ENCODE measurements around the gene ATP11A.

ATP11A gene

DNA sequence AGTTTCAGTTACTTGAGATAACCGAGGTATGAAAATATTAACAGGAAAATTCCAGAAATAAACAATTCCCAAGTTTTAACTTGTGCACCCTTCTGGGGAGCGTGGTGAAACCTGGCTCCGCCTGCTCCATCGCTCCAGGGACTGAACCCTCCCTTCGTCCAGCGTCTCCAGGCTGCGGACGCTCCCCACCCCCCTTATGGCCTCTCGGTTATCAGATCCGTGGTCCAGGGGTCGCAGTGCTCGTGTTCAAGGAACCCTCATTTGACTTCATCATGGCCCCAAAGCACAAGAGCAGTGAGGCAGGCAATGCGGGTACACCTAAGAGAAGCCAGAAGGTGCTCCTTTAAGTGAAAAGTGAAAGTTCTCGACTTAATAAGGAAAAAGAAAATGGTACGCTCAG, 71.1 kb downstream of the ATP11A start:
- Histone ChIP-seq H3K4me3 (ENCODE audit: low read depth in 1 of 2, low read length in 2 of 2) (peak overlapping the region; percentile 23 to 55), H3K36me3 (ENCODE audit: control insufficient read depth in 1 of 2, insufficient read depth in 2 of 2, low read length in 2 of 2) (no peaks in the 10 kb centered on the region), H3K4me1 (ENCODE audit: control insufficient read depth in 1 of 2, insufficient read depth in 2 of 2, low read length in 2 of 2) (peaks cover 0 to 3% of the 10 kb centered on the region in 2 donors), H3K27ac (ENCODE audit: low read length) (no peak overlapping the region), H3K9me3 (ENCODE audit: control insufficient read depth in 1 of 2, low read length in 2 of 2) (no peaks in the 10 kb centered on the region), H3K27me3 (ENCODE audit: low read depth, low read length) (no peaks in the 10 kb centered on the region)

DNA sequence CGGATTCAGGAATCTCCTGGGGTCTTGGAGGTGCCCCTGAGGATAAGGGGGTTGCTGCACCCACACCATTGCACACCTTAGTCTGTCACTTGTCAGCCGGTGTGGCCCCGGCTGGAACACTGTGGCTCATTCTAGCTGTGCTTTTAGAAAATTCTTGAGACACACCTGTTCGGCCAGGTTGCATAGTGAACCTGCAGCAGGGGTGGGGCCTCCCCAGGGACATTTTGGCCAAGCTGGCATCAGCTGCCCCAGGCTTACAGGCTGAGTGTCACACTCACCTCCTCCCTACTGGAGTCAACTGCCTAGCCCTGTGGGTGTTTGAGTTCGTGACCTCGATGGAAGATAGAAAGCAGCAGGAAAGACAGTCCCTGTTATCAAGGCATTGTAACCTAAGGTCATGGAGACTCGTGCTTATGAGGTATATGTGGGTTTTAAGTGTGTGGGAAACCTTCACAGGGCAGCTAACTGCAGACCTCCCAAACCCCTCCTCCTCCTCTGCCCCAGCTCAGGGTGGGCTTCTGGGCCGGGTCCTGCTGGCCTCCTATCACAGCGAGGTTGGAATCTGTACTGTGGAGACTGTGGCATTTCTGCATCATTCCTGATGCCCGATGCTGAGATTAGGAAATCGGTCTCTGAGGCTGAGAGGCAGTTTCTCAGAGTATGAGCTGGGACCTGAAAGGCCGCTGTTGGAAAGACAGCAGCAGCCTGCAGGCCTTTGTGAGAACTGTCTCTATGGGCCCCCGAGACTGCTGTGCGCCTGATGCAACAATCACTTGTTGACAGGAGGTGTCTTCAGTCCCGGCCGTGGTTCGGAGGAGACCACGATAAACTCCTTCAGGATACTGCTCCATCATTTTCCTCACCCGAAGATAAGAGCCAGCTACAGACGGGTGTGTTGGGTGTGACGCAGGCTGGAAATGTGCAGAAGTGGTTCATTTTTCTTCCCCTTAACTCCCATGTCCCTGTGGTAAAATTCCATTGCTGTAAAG, 72.2 kb downstream of the ATP11A start:
- Histone ChIP-seq H3K27ac (ENCODE audit: low read length) (no peak overlapping the region), H3K4me1 (ENCODE audit: control insufficient read depth in 1 of 2, insufficient read depth in 2 of 2, low read length in 2 of 2) (peaks cover 0 to 3% of the 10 kb centered on the region in 2 donors), H3K36me3 (ENCODE audit: control insufficient read depth in 1 of 2, insufficient read depth in 2 of 2, low read length in 2 of 2) (no peaks in the 10 kb centered on the region), H3K4me3 (ENCODE audit: low read depth in 1 of 2, low read length in 2 of 2) (no peak overlapping the region), H3K9me3 (ENCODE audit: control insufficient read depth in 1 of 2, low read length in 2 of 2) (no peaks in the 10 kb centered on the region), H3K27me3 (ENCODE audit: low read depth, low read length) (no peaks in the 10 kb centered on the region)

DNA sequence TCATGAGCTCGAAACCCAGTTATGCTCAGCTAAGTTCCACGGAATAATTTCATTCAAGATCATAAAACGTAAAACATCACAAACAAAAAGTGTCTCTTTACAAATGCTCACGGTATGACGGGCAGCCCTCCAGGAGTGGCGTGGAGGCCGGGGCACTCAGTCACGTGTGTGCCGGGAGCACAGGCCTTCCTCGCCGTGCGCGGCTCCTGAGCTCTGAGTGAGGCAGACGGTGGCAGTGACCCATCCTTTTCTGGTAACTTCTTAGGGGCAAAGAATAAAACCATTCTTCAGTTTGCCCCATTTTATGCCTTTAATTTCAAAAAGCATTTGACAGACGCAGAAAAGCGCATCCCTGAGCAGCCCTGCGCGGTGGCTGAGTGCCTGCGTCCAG, 72.8 kb downstream of the ATP11A start:
- no peaks in the 10 kb centered on the region for H3K27me3 ChIP-seq (ENCODE audit: low read depth, low read length)
- no peaks in the 10 kb centered on the region for H3K36me3 ChIP-seq (ENCODE audit: control insufficient read depth in 1 of 2, insufficient read depth in 2 of 2, low read length in 2 of 2)
- H3K4me3 ChIP-seq (ENCODE audit: low read depth in 1 of 2, low read length in 2 of 2) = no peak overlapping the region
- peaks cover 0 to 3% of the 10 kb centered on the region in 2 donors for H3K4me1 ChIP-seq (ENCODE audit: control insufficient read depth in 1 of 2, insufficient read depth in 2 of 2, low read length in 2 of 2)
- H3K9me3 ChIP-seq (ENCODE audit: control insufficient read depth in 1 of 2, low read length in 2 of 2) = no peaks in the 10 kb centered on the region
- H3K27ac ChIP-seq (ENCODE audit: low read length) = no peak overlapping the region

DNA sequence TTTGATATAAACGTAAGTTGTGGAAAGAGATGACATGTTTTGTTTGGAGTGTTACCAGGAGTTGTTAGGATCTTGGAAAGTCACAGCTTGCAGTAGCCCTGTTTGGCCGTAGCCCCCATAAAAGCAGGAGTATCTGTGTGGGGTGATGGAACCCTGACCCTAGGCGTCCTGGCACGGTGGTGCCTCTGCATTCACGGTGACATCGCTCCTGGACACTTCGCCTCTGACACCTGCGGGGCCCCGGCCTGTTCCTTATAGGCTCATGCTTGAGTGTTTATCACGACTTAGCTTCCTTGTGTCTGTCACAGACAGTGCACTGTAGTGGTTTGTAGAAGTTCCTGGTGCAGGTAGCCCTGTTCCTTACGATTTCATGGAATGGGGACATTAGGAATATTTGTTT, 74.2 kb downstream of the ATP11A start:
- no peaks in the 10 kb centered on the region for H3K9me3 ChIP-seq (ENCODE audit: control insufficient read depth in 1 of 2, low read length in 2 of 2)

DNA sequence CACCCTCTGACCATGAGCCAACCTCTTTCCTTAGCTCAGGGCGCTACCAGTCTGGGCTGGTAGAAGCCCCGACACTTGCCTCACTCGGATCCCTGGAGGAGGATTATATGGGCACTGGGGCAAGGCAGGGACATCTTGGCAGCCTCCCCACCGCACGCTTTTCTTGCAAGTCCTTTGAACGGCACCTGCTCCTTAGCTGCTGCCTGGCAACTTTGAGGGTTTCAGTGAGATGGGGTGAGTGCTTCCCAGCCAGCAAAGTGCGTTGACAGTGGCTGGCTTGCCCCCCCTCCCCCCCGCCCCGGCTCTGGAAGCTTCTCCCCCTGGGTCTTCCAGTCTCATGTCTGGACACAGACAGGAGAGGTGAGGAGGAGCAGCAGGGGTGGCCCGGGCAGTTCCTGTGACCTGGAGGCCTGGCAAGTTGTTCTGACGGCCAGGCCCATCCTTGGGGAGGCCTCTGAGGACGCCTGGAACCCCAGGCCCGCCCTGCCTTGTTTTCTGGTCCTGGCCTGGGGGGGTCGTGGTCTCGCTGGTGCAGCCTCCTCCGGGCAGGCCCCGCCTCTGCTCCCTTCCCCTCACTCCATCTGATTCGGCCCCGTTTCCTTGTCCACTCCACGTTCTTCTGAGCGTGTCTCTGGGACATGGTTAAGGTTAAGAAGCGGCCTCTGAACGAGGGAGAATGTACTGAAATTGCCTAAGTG, 75.2 kb downstream of the ATP11A start:
- no peaks in the 10 kb centered on the region for H3K9me3 ChIP-seq (ENCODE audit: control insufficient read depth in 1 of 2, low read length in 2 of 2)
- H3K36me3 ChIP-seq (ENCODE audit: control insufficient read depth in 1 of 2, insufficient read depth in 2 of 2, low read length in 2 of 2) = peaks cover 0 to 4% of the 10 kb centered on the region in 2 donors
- peaks cover 0 to 3% of the 10 kb centered on the region in 2 donors for H3K4me1 ChIP-seq (ENCODE audit: control insufficient read depth in 1 of 2, insufficient read depth in 2 of 2, low read length in 2 of 2)
- no peak overlapping the region for H3K4me3 ChIP-seq (ENCODE audit: low read depth in 1 of 2, low read length in 2 of 2)
- no peaks in the 10 kb centered on the region for H3K27me3 ChIP-seq (ENCODE audit: low read depth, low read length)
- no peak overlapping the region for H3K27ac ChIP-seq (ENCODE audit: low read length)

More for the DNA sequence above, 74.2 kb downstream of the ATP11A start:
- no peak overlapping the region for H3K27ac ChIP-seq (ENCODE audit: low read length)
- H3K36me3 ChIP-seq (ENCODE audit: control insufficient read depth in 1 of 2, insufficient read depth in 2 of 2, low read length in 2 of 2) = peaks cover 0 to 4% of the 10 kb centered on the region in 2 donors
- peaks cover 0 to 3% of the 10 kb centered on the region in 2 donors for H3K4me1 ChIP-seq (ENCODE audit: control insufficient read depth in 1 of 2, insufficient read depth in 2 of 2, low read length in 2 of 2)
- H3K4me3 ChIP-seq (ENCODE audit: low read depth in 1 of 2, low read length in 2 of 2) = no peak overlapping the region
- no peaks in the 10 kb centered on the region for H3K27me3 ChIP-seq (ENCODE audit: low read depth, low read length)

DNA sequence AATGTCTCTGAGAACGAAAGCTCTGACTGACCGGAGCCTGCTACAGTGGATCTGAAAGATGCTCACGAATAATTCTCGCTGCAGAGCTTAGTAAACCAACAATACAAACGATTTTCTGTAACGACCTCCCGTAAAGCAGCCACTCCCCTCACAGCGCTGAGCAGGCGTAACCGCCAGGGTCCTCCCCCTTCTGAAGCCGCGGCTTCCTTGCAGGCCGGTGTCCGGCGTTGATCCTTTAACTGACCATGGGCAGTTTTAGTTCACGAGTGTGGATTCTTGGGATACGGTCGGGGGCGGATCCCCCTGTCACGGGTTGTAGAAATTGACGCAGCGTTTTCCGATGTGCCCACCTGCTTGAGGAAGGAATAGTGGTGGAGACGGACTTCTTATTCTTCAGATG, 75.9 kb downstream of the ATP11A start:
- H3K36me3 ChIP-seq (ENCODE audit: control insufficient read depth in 1 of 2, insufficient read depth in 2 of 2, low read length in 2 of 2) = peaks cover 0 to 4% of the 10 kb centered on the region in 2 donors
- H3K27ac ChIP-seq (ENCODE audit: low read length) = no peak overlapping the region
- H3K27me3 ChIP-seq (ENCODE audit: low read depth, low read length) = no peaks in the 10 kb centered on the region
- H3K4me3 ChIP-seq (ENCODE audit: low read depth in 1 of 2, low read length in 2 of 2) = no peak overlapping the region
- no peaks in the 10 kb centered on the region for H3K9me3 ChIP-seq (ENCODE audit: control insufficient read depth in 1 of 2, low read length in 2 of 2)
- H3K4me1 ChIP-seq (ENCODE audit: control insufficient read depth in 1 of 2, insufficient read depth in 2 of 2, low read length in 2 of 2) = peaks cover 0 to 3% of the 10 kb centered on the region in 2 donors

DNA sequence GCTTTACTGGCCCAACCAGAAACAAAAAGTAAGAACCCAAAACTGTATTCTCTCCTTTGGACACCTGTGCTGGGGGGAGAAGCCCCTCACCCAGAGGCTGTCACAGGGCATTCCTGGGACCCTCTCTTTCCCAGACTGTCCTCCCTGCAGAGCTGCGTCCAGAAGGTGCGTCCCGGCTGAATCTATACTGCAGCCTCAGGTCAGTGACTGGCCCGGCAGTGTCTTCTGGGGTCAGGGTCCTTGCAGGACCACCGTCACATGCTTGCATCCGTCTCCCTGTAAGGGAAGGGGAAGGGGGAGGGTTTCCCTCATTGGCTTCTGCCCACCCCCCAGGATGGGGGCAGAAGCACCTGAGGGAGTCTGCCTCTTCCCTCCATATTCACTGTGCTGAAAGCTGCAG, 76.5 kb downstream of the ATP11A start:
- peaks cover 0 to 4% of the 10 kb centered on the region in 2 donors for H3K36me3 ChIP-seq (ENCODE audit: control insufficient read depth in 1 of 2, insufficient read depth in 2 of 2, low read length in 2 of 2)
- no peak overlapping the region for H3K27ac ChIP-seq (ENCODE audit: low read length)
- no peaks in the 10 kb centered on the region for H3K9me3 ChIP-seq (ENCODE audit: control insufficient read depth in 1 of 2, low read length in 2 of 2)
- no peak overlapping the region for H3K4me3 ChIP-seq (ENCODE audit: low read depth in 1 of 2, low read length in 2 of 2)
- H3K27me3 ChIP-seq (ENCODE audit: low read depth, low read length) = no peaks in the 10 kb centered on the region
- H3K4me1 ChIP-seq (ENCODE audit: control insufficient read depth in 1 of 2, insufficient read depth in 2 of 2, low read length in 2 of 2) = peaks cover 0 to 3% of the 10 kb centered on the region in 2 donors

DNA sequence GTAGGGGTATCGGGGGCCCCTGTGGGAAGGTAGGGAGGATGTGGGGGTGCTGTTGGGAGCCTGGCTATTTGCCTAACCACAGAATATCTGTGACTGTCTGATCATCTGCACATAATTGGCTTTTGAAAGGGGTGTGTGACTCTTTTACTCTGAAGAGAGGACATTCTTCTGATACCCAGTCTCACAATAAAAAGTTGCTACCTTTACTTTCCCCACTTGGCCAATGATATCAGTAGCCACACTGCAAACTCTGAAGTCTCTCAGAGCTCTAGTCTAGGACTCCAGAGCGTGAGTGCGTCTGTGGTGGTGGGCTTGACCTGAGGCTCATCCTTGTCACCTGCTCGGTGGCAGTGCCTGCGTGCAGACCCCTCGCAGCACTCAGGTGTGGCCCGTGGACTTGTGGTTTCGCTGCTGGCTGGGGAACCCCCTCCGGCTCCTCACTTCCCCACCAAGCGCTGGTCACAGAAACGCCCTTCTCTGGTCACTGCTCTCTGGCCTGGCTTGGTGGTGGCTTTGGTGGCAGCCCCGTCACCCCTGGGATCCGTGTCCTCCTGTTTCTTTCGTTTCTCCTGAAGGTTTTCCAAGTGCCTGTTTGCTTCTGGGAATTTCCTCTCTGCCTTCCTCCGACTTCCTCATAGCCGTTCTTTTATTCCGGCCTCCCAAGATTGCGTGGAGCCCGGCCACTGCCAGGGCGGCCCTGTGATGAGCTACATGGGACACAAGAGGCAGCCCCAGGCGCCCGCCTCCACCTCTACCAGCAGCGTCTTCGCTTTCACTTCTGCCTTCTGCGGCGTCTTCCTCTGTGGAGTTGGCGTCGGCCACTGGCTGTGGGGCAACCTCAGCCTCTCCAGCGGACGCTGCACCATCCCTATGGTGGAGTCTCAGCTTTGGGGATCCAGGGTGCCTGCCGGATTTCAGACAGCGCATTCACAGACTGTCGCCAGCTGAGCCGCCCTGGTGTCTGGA, 78.0 kb downstream of the ATP11A start:
- Histone ChIP-seq H3K4me1 (ENCODE audit: control insufficient read depth in 1 of 2, insufficient read depth in 2 of 2, low read length in 2 of 2) (no peaks in the 10 kb centered on the region), H3K27me3 (ENCODE audit: low read depth, low read length) (no peaks in the 10 kb centered on the region), H3K27ac (ENCODE audit: low read length) (no peak overlapping the region), H3K4me3 (ENCODE audit: low read depth in 1 of 2, low read length in 2 of 2) (no peak overlapping the region), H3K36me3 (ENCODE audit: control insufficient read depth in 1 of 2, insufficient read depth in 2 of 2, low read length in 2 of 2) (peaks cover 0 to 4% of the 10 kb centered on the region in 2 donors), H3K9me3 (ENCODE audit: control insufficient read depth in 1 of 2, low read length in 2 of 2) (no peaks in the 10 kb centered on the region)

DNA sequence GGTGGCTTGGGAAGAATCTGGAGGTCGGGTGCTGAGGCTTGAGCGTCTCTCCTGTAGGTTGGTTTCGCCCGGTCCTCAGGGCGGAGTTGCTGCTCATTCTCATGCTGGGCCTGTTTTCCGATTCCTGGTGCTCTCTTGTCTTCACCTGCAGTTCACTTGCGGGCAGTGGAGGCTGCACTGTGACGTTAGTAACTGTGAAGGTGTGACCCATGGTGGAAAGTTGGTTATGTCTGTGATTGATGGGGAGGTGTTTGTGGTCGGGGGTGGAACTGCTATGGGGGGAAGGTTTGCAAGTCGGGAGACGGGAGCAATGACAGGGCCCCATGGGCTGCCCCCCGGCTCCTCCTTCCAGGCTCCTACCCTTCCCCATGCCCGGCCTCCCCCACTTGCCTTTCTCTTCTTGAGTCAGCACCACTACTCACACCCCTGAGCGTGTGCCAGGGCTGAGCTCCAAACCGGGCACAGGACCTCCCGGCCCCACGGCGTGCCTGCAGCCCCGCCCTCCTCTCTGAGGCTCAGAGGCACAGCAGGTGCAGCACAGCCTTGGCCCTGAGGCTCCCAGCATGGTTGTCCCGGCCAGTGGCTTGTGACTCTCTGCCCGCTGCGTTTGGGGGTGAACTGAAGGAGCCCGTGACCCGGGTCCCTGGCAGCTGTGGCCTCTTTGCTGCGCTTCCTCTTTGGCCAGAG, 79.1 kb downstream of the ATP11A start:
- no peaks in the 10 kb centered on the region for H3K4me1 ChIP-seq (ENCODE audit: control insufficient read depth in 1 of 2, insufficient read depth in 2 of 2, low read length in 2 of 2)
- no peaks in the 10 kb centered on the region for H3K9me3 ChIP-seq (ENCODE audit: control insufficient read depth in 1 of 2, low read length in 2 of 2)

DNA sequence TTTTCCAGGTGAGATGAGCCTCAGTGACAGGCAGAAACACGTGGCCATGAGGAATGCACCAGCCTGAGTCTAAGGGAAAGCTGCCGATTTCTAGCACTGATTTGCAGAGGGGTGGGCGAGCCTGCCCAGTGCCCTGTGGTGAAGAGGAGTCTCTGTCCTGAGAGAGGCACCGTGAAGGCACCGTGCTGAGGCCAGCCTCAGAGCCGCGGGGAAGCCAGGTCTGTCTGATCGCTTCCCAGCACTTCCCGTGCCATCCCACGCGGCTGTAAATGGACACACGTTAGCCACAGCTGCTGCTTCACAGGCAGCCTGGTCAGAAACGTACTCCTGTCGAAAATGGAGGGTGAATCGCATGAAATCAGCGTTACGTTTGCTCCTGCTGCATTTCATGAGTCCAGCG, 79.8 kb downstream of the ATP11A start:
- Histone ChIP-seq H3K9me3 (ENCODE audit: control insufficient read depth in 1 of 2, low read length in 2 of 2) (no peaks in the 10 kb centered on the region), H3K36me3 (ENCODE audit: control insufficient read depth in 1 of 2, insufficient read depth in 2 of 2, low read length in 2 of 2) (peaks cover 0 to 4% of the 10 kb centered on the region in 2 donors), H3K27me3 (ENCODE audit: low read depth, low read length) (no peaks in the 10 kb centered on the region), H3K4me1 (ENCODE audit: control insufficient read depth in 1 of 2, insufficient read depth in 2 of 2, low read length in 2 of 2) (no peaks in the 10 kb centered on the region), H3K27ac (ENCODE audit: low read length) (no peak overlapping the region), H3K4me3 (ENCODE audit: low read depth in 1 of 2, low read length in 2 of 2) (no peak overlapping the region)

More for the DNA sequence above, 79.1 kb downstream of the ATP11A start:
- Histone ChIP-seq H3K27ac (ENCODE audit: low read length) (no peak overlapping the region), H3K36me3 (ENCODE audit: control insufficient read depth in 1 of 2, insufficient read depth in 2 of 2, low read length in 2 of 2) (peaks cover 0 to 4% of the 10 kb centered on the region in 2 donors), H3K27me3 (ENCODE audit: low read depth, low read length) (no peaks in the 10 kb centered on the region), H3K4me3 (ENCODE audit: low read depth in 1 of 2, low read length in 2 of 2) (no peak overlapping the region)

Data from muscle layer of duodenum (tissue), 2 donors.